Measurements from ENCODE around the gene RASL10B. TPM values are rescaled to one million over a fixed set of nuclear protein-coding genes. Genes with fewer than 3 reads are reported as not detected.

Gene RASL10B
- total RNA-seq, 2 experiments from 2014 or later, result 0.22 to 0.47 TPM

DNA sequence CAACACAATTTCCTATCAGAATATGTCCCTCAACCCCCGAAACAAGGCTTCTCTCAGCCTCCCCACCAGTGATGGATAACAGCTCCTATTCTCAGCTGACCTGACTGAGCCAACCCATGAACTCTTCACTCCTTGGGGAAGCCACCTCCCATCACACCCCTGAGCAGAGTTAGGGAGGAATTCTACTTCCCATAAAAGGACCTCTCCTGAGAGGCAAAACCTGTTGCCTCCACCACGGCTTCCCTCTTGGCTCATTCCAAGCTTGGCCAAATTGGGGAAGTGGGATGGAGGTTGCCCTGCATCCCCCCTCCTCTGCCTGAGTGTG is 5.7 kb upstream of the RASL10B start:
- Mint-ChIP-seq H3K27me3 (no peaks in the 10 kb centered on the region), H3K36me3 (ENCODE audit: low read depth) (peaks cover 68% of the 10 kb centered on the region), H3K4me1 (ENCODE audit: low read depth) (peaks cover 10% of the 10 kb centered on the region), H3K9me3 (no peaks in the 10 kb centered on the region), H3K27ac (no peak overlapping the region), H3K4me3 (no peak overlapping the region)
- ChIA-PET POLR2A (interaction anchor here (0.8 kb wide), 1 partner anchor 147 kb away, joined by 3 read pairs; no protein-coding TSS in a partner anchor), CTCF (no interaction called here)
- intact Hi-C loops (cut with DNase I, micrococcal nuclease), result no loop called here
- TF ChIP-seq, protein P1, sequence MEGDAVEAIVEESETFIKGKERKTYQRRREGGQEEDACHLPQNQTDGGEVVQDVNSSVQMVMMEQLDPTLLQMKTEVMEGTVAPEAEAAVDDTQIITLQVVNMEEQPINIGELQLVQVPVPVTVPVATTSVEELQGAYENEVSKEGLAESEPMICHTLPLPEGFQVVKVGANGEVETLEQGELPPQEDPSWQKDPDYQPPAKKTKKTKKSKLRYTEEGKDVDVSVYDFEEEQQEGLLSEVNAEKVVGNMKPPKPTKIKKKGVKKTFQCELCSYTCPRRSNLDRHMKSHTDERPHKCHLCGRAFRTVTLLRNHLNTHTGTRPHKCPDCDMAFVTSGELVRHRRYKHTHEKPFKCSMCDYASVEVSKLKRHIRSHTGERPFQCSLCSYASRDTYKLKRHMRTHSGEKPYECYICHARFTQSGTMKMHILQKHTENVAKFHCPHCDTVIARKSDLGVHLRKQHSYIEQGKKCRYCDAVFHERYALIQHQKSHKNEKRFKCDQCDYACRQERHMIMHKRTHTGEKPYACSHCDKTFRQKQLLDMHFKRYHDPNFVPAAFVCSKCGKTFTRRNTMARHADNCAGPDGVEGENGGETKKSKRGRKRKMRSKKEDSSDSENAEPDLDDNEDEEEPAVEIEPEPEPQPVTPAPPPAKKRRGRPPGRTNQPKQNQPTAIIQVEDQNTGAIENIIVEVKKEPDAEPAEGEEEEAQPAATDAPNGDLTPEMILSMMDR (IDR thresholded peaks at IDR 0.05), result no peak
- Histone ChIP-seq H3K4me3 (ENCODE audit: low read length) (no peak overlapping the region), H3K36me3 (ENCODE audit: insufficient read depth, low read length) (peaks cover 63% of the 10 kb centered on the region), H3K4me1 (ENCODE audit: insufficient read depth, low read length) (peaks cover 6% of the 10 kb centered on the region), H3K27ac (ENCODE audit: low read depth in 1 of 2, low read length in 2 of 2) (no peak overlapping the region), H3K27me3 (ENCODE audit: control insufficient read depth in 1 of 2, insufficient read depth in 2 of 2, low read length in 2 of 2) (no peaks in the 10 kb centered on the region), H3K9me3 (ENCODE audit: control insufficient read depth in 1 of 2, insufficient read depth in 1 of 2, low read length in 2 of 2) (no peaks in the 10 kb centered on the region)
- ATAC-seq (ENCODE audit: poor library complexity), result no peak
- no peak for DNase-seq

DNA sequence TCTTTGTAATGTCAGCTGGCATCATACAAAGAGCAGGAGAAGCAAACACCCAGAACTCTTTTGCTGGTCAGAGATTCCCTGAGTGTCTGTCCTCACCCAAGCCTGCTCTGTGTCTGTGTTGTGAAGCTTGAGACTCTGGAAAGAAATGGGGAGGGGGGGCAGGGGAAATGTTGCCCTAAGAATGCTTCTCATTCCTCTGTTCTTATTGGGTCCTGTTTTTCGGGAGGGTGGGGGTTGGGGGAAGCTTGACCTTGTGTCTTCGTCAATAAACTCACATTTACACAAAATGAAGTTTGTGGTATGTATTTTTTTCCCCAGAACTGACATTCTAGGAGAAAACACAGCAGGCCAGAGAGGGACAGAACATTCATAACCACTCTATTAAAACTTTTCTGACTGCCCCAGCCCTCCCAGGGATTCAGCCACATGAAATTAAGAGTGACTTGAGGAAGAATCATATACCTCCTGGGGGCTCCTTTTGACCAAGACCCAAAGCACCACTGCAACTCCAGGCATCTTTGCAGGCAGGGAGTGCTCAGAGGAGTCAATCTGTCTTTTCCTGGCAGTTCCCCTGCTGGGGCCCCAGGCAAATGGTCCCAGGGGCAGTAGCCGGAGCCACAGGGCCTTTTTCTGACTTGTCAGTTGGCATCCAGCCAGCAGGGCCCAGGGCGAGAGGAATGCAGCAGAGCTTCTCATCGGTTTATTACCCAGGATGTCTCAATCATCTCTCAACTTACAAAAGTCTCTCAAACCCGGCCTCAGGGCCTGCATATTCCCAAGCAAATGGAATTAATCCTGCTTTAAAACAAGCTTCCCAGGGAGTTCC is 5.1 kb upstream of the RASL10B start:
- Histone ChIP-seq H3K27me3 (ENCODE audit: control insufficient read depth in 1 of 2, insufficient read depth in 2 of 2, low read length in 2 of 2) (no peaks in the 10 kb centered on the region), H3K4me1 (ENCODE audit: insufficient read depth, low read length) (peaks cover 12% of the 10 kb centered on the region), H3K27ac (ENCODE audit: low read depth in 1 of 2, low read length in 2 of 2) (no peak overlapping the region), H3K9me3 (ENCODE audit: control insufficient read depth in 1 of 2, insufficient read depth in 1 of 2, low read length in 2 of 2) (no peaks in the 10 kb centered on the region), H3K4me3 (ENCODE audit: low read length) (no peak overlapping the region), H3K36me3 (ENCODE audit: insufficient read depth, low read length) (peaks cover 58% of the 10 kb centered on the region)
- DNase-seq (no peak), ATAC-seq (ENCODE audit: poor library complexity) (no peak)
- POLR2A ChIA-PET, result interaction anchor here (0.8 kb wide), 1 partner anchor 148 kb away, joined by 3 read pairs; no protein-coding TSS in a partner anchor
- intact Hi-C loops (cut with DNase I, micrococcal nuclease), result no loop called here
- CTCF ChIA-PET, result interaction anchor here (1.6 kb wide), 1 partner anchor 10 kb away, joined by 4 read pairs; no protein-coding TSS in a partner anchor
- TF ChIP-seq, protein P1 (IDR thresholded peaks at IDR 0.05), result no peak
- Mint-ChIP-seq H3K4me3 (no peak overlapping the region), H3K4me1 (ENCODE audit: low read depth) (peaks cover 16% of the 10 kb centered on the region), H3K9me3 (no peaks in the 10 kb centered on the region), H3K27me3 (no peaks in the 10 kb centered on the region), H3K27ac (no peak overlapping the region), H3K36me3 (ENCODE audit: low read depth) (peaks cover 62% of the 10 kb centered on the region)

DNA sequence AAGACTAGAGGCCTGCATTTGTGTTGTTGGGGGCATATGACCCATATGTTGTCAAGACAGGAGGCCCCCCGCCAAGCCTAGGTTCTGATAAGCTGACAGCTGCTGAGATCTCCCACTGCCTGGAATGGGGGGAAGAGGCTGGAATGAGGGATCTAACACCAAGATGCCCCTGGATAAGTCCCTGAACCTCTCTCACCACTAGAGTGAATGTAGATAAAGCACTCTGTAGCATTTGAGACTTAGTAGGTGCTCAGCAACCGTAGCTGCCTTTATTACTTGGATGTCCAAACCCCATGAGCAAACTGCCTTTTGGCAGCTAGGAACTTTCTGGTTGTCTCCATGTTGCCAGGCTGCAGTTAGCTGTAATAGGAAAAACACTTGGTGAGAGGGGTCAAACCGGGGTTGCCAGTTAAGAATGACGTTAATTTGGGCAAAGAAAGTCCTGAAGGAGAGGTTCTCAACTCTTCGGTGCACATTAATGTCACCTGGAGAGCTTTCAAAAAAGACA is 4.4 kb upstream of the RASL10B start:
- Mint-ChIP-seq H3K27me3 (no peaks in the 10 kb centered on the region), H3K4me3 (no peak overlapping the region), H3K4me1 (ENCODE audit: low read depth) (peaks cover 16% of the 10 kb centered on the region), H3K36me3 (ENCODE audit: low read depth) (peaks cover 57% of the 10 kb centered on the region), H3K27ac (no peak overlapping the region), H3K9me3 (no peaks in the 10 kb centered on the region)
- Histone ChIP-seq H3K27ac (ENCODE audit: low read depth in 1 of 2, low read length in 2 of 2) (no peak overlapping the region), H3K4me1 (ENCODE audit: insufficient read depth, low read length) (peaks cover 14% of the 10 kb centered on the region), H3K4me3 (ENCODE audit: low read length) (no peak overlapping the region), H3K36me3 (ENCODE audit: insufficient read depth, low read length) (peaks cover 51% of the 10 kb centered on the region), H3K9me3 (ENCODE audit: control insufficient read depth in 1 of 2, insufficient read depth in 1 of 2, low read length in 2 of 2) (no peaks in the 10 kb centered on the region), H3K27me3 (ENCODE audit: control insufficient read depth in 1 of 2, insufficient read depth in 2 of 2, low read length in 2 of 2) (no peaks in the 10 kb centered on the region)
- ChIA-PET CTCF (interaction anchor here (1.6 kb wide), 1 partner anchor 9 kb away, joined by 4 read pairs; no protein-coding TSS in a partner anchor), POLR2A (no interaction called here)
- DNase-seq, result no peak
- no peak for ATAC-seq (ENCODE audit: poor library complexity)
- TF ChIP-seq, protein P1 (IDR thresholded peaks at IDR 0.05), result no peak
- intact Hi-C loops (cut with DNase I, micrococcal nuclease), result no loop called here

All from CD4-positive, alpha-beta T cell (primary cell).